Measurements from ENCODE around the gene IRF8. TPM values are rescaled to one million over a fixed set of nuclear protein-coding genes. Genes with fewer than 3 reads are reported as not detected.

The IRF8 gene
- total RNA-seq, 2 experiments from 2014 or later: 221 to 224 TPM

- Mint-ChIP-seq H3K36me3 (ENCODE audit: low read depth) (peaks cover 25% of the 10 kb centered on the region), H3K27me3 (no peaks in the 10 kb centered on the region), H3K4me1 (ENCODE audit: low read depth) (peaks cover 72% of the 10 kb centered on the region), H3K27ac (peak overlapping the region; percentile 99), H3K9me3 (peaks cover 5% of the 10 kb centered on the region), H3K4me3 (peak overlapping the region; percentile 64)
- no peak for ATAC-seq
- POLR2A ChIA-PET: interaction anchor here (0.9 to 4.2 kb wide), 15 partner anchors 8 to 80 kb away, joined by 3 to 20 read pairs (median 7); partner anchors contain the start of gene IRF8
- DNase-seq: no peak
- TF ChIP-seq CTCF (IDR thresholded peaks at IDR 0.05): no peak
- intact Hi-C loops (cut with micrococcal nuclease): loop anchor here (5.0 kb wide), 2 partner anchors 48 to 52 kb away; no protein-coding TSS in a partner anchor
- CTCF ChIA-PET: interaction anchor here (0.8 to 2.9 kb wide), 7 partner anchors 9 to 122 kb away, joined by 3 to 16 read pairs (median 4); no protein-coding TSS in a partner anchor
Observed at GRCh38 chr16:85935391-85935973, 36.5 kb downstream of the IRF8 start.

DNA sequence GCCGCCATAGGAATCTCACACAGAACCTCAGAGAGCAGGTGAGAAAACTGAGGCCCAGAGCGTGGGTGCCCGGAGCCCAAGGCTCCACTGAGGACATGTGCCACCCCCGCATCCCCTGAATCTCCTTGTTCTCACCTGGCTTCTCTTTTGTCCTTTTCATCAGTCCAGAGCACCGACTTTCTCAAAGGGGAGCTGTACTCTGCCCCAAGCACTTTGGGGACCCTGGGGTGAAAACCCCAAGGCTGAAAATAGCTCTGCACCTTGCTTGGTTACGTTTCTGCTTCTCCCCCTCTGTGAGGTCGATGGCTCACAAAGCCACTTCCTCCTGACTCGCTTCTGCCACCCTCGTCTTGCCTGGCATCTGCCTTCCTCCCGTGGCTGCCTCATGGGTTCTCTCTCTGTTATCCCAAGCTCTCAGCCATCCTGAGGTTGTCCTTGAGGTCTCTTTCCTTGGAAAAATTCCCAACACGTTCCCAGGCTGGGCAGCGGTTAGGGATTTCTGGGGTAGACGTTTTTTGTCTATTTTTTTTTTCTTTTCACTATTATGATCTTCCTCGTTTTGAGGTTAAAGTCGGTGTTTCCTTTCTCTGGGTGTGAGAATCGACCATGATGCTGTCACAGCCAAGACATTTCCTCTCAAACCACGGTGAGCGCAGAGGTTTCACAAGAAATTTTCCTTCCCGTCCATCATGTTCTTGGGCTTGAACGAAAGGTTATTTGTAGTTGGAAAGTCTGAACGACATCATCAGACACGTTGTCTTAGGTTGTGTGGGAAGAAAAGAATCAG is 37.2 kb downstream of the IRF8 start:
- intact Hi-C loops (cut with micrococcal nuclease): loop anchor here (5.0 kb wide), 2 partner anchors 49 to 51 kb away; no protein-coding TSS in a partner anchor
- ChIA-PET CTCF (interaction anchor here (0.8 to 2.9 kb wide), 7 partner anchors 8 to 122 kb away, joined by 3 to 16 read pairs (median 4); no protein-coding TSS in a partner anchor), POLR2A (interaction anchor here (0.8 to 4.2 kb wide), 16 partner anchors 8 to 80 kb away, joined by 3 to 20 read pairs (median 6); partner anchors contain the start of gene IRF8)
- TF ChIP-seq CTCF (IDR thresholded peaks at IDR 0.05): no peak
- peak; percentile 84 for ATAC-seq
- H3K4me1 Mint-ChIP-seq (ENCODE audit: low read depth): peaks cover 72% of the 10 kb centered on the region
- peak overlapping the region; percentile 64 for H3K4me3 Mint-ChIP-seq
- peak overlapping the region; percentile 99 for H3K27ac Mint-ChIP-seq
- peaks cover 5% of the 10 kb centered on the region for H3K9me3 Mint-ChIP-seq
- DNase-seq: peak; percentile 93
- H3K27me3 Mint-ChIP-seq: no peaks in the 10 kb centered on the region
- H3K36me3 Mint-ChIP-seq (ENCODE audit: low read depth): peaks cover 25% of the 10 kb centered on the region

DNA sequence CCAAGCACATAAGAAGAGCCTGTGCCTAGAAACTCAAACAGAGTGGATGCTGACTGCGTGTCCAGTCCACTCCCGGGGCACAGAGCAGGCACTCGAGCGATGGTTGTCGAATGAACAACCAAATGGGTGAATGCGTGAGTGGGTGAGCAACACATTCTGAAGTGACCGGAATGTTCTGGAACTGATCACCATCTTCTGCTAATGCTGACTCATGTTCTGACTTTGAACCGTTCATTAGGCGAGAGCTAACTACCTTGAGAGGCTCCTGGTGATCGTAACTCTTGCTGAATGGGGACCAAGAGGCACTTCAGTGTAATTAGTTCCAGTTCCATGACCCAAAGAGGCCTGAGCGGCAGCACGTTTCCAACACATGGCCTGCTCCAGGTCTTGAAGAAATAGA is 37.9 kb downstream of the IRF8 start:
- Mint-ChIP-seq H3K4me3 (peak overlapping the region; percentile 64), H3K27me3 (no peaks in the 10 kb centered on the region), H3K36me3 (ENCODE audit: low read depth) (peaks cover 25% of the 10 kb centered on the region), H3K4me1 (ENCODE audit: low read depth) (peaks cover 72% of the 10 kb centered on the region), H3K27ac (peak overlapping the region; percentile 99), H3K9me3 (peaks cover 5% of the 10 kb centered on the region)
- CTCF ChIA-PET: interaction anchor here (0.9 to 1.7 kb wide), 2 partner anchors 50 to 79 kb away, joined by 3 to 10 read pairs; no protein-coding TSS in a partner anchor
- DNase-seq: peak; percentile 47
- intact Hi-C loops (cut with micrococcal nuclease): loop anchor here (5.0 kb wide), 2 partner anchors 50 kb away; no protein-coding TSS in a partner anchor
- ATAC-seq: peak; percentile 8
- no peak for TF ChIP-seq CTCF (IDR thresholded peaks at IDR 0.05)
- POLR2A ChIA-PET: interaction anchor here (0.8 to 4.2 kb wide), 13 partner anchors 10 to 79 kb away, joined by 3 to 20 read pairs (median 5); partner anchors contain the start of gene IRF8

DNA sequence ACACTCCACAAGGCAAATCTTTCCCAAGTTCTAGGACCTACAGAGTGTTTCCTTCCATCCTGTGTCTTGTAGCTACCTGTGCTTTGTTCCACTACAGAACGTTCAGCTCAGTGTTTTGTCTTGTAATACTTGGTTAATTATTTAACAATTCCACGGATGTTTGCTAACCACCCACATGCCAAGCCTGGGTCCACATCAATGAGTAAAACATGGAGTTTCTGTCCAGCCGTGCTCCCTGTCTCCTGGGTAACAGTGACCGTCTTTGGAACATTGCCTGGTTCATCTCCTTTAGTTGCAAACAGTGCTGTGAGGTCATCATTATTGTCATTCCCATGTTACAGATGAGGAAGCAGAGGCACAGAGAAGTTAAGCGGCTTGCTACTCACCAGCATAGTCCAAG is 41.3 kb downstream of the IRF8 start:
- DNase-seq (no peak), ATAC-seq (no peak)
- H3K27ac Mint-ChIP-seq: no peak overlapping the region
- peaks cover 5% of the 10 kb centered on the region for H3K9me3 Mint-ChIP-seq
- ChIA-PET CTCF (interaction anchor here (0.9 to 1.2 kb wide), 2 partner anchors 9 to 47 kb away, joined by 3 read pairs; no protein-coding TSS in a partner anchor), POLR2A (interaction anchor here (0.8 to 1.5 kb wide), 3 partner anchors 9 to 47 kb away, joined by 4 to 5 read pairs (median 5); no protein-coding TSS in a partner anchor)
- no peaks in the 10 kb centered on the region for H3K27me3 Mint-ChIP-seq
- H3K36me3 Mint-ChIP-seq (ENCODE audit: low read depth): peaks cover 19% of the 10 kb centered on the region
- intact Hi-C loops (cut with micrococcal nuclease): no loop called here
- no peak for TF ChIP-seq CTCF (IDR thresholded peaks at IDR 0.05)
- no peak overlapping the region for H3K4me3 Mint-ChIP-seq
- peaks cover 66% of the 10 kb centered on the region for H3K4me1 Mint-ChIP-seq (ENCODE audit: low read depth)

Data from activated CD8-positive, alpha-beta T cell treated with anti-CD3 and anti-CD28 coated beads for 36 hours (primary cell).